ENCODE measurements around the gene INPP4B. TPM values are rescaled to one million over a fixed set of nuclear protein-coding genes. Genes with fewer than 3 reads are reported as not detected.

Gene INPP4B
- polyA plus RNA-seq, 1 of the 3 experiments (the other 2 are of a cell fraction), result 0.08 TPM

- no peak overlapping the region for H3K4me2 ChIP-seq
- no peak overlapping the region for H2AFZ ChIP-seq (ENCODE audit: low read depth)
- H3K36me3 ChIP-seq (replicated peaks in 1 of 2; ENCODE audit: control insufficient read depth in 1 of 2, insufficient read depth in 2 of 2, low read length in 1 of 2), result no peaks in the 10 kb centered on the region
- no peaks in the 10 kb centered on the region for H3K4me1 ChIP-seq (ENCODE audit: control insufficient read depth in 1 of 2, insufficient read depth in 2 of 2, low read depth in 1 of 2, low read length in 1 of 2)
- no peaks in the 10 kb centered on the region for H4K20me1 ChIP-seq (ENCODE audit: insufficient read depth)
- H3K27ac ChIP-seq (ENCODE audit: low read depth in 2 of 2, low read length in 1 of 2), result no peak overlapping the region
- no peaks in the 10 kb centered on the region for H3K79me2 ChIP-seq (ENCODE audit: insufficient read depth)
- no peak overlapping the region for H3K4me3 ChIP-seq (ENCODE audit: low read depth in 2 of 2, low read length in 1 of 2)
- CTCF ChIA-PET, result interaction anchor here (1.1 kb wide), 1 partner anchor 965 kb away, joined by 3 read pairs; no protein-coding TSS in a partner anchor
- no peaks in the 10 kb centered on the region for H3K9me2 ChIP-seq
- POLR2A ChIA-PET, result no interaction called here
- no peaks in the 10 kb centered on the region for H3F3A ChIP-seq (replicated peaks; ENCODE audit: insufficient read depth)
- TF ChIP-seq FOXM1 (IDR thresholded peaks at IDR 0.05; ENCODE audit: low read depth), result no peak
- TF ChIP-seq SIN3A (IDR thresholded peaks at IDR 0.05; ENCODE audit: borderline replicate concordance, low read depth, low read length), result no peak
- TF ChIP-seq, protein P1, sequence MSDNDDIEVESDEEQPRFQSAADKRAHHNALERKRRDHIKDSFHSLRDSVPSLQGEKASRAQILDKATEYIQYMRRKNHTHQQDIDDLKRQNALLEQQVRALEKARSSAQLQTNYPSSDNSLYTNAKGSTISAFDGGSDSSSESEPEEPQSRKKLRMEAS (IDR thresholded peaks at IDR 0.05; ENCODE audit: low read depth), result no peak
- TF ChIP-seq RXRA (IDR thresholded peaks at IDR 0.05; ENCODE audit: borderline replicate concordance, low read depth), result no peak
- no peak for TF ChIP-seq RFX5 (IDR thresholded peaks at IDR 0.05; ENCODE audit: low read length)
- TF ChIP-seq REST (IDR thresholded peaks at IDR 0.05; ENCODE audit: low read depth, low read length), result no peak
- no peak for TF ChIP-seq ZBTB33 (IDR thresholded peaks at IDR 0.05; ENCODE audit: borderline replicate concordance, low read depth)
- TF ChIP-seq EZH2phosphoT487 (IDR thresholded peaks at IDR 0.05; ENCODE audit: borderline replicate concordance, low read depth), result no peak
- DNase-seq, result no peak
- no peak overlapping the region for H3K9ac ChIP-seq
- no peaks in the 10 kb centered on the region for H3K27me3 ChIP-seq (ENCODE audit: insufficient read depth)
- no peaks in the 10 kb centered on the region for H3K9me3 ChIP-seq
Observed at GRCh38 chr4:142272452-142272851, 573.6 kb downstream of the INPP4B start.

DNA sequence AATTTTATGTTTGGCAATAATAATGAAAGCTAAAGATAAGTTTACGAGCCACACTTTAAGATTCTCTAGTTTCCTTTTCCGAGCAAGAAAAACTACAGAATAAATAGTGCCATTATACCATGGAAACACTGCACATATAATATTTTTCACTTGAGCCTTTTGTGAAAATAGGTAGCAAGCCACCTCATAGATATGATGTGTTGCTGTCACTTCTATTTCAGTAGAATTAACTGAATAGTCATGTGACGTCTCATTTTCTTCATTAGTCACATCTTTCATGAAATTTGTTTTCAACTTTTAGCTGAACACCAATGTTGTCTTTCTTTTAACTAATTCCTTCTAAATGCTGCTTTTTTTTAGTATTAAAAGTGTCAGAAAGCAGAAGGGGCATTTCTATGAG lies 574.3 kb downstream of the INPP4B start:
- Histone ChIP-seq H3F3A (replicated peaks; ENCODE audit: insufficient read depth) (no peaks in the 10 kb centered on the region), H3K79me2 (ENCODE audit: insufficient read depth) (no peaks in the 10 kb centered on the region), H3K9ac (no peak overlapping the region), H3K9me2 (no peaks in the 10 kb centered on the region), H3K36me3 (replicated peaks in 1 of 2; ENCODE audit: control insufficient read depth in 1 of 2, insufficient read depth in 2 of 2, low read length in 1 of 2) (no peaks in the 10 kb centered on the region), H3K27me3 (ENCODE audit: insufficient read depth) (no peaks in the 10 kb centered on the region), H3K27ac (ENCODE audit: low read depth in 2 of 2, low read length in 1 of 2) (no peak overlapping the region), H3K4me2 (no peak overlapping the region), H3K4me3 (ENCODE audit: low read depth in 2 of 2, low read length in 1 of 2) (no peak overlapping the region), H4K20me1 (ENCODE audit: insufficient read depth) (no peaks in the 10 kb centered on the region), H3K4me1 (ENCODE audit: control insufficient read depth in 1 of 2, insufficient read depth in 2 of 2, low read depth in 1 of 2, low read length in 1 of 2) (no peaks in the 10 kb centered on the region), H2AFZ (ENCODE audit: low read depth) (no peak overlapping the region), H3K9me3 (no peaks in the 10 kb centered on the region)
- WGBS (ENCODE audit: low lambda C conversion rate), result 61% methylated on average over 3 of the region's 3 CpGs
- DNase-seq, result no peak
- TF ChIP-seq EZH2phosphoT487 (IDR thresholded peaks at IDR 0.05; ENCODE audit: borderline replicate concordance, low read depth) (no peak), RCOR1 (IDR thresholded peaks at IDR 0.05; ENCODE audit: low read length) (no peak), TCF12 (IDR thresholded peaks at IDR 0.05) (no peak), IRF3 (IDR thresholded peaks at IDR 0.05; ENCODE audit: low read depth, low read length) (no peak), FOXJ3 (CRISPR knock-in tag; IDR thresholded peaks at IDR 0.05) (no peak), NFIC (IDR thresholded peaks at IDR 0.05; ENCODE audit: borderline replicate concordance) (no peak), RXRA (IDR thresholded peaks at IDR 0.05; ENCODE audit: borderline replicate concordance, low read depth) (no peak), PBX3 (IDR thresholded peaks at IDR 0.05) (no peak)
- ChIA-PET POLR2A (no interaction called here), CTCF (no interaction called here)
